H1 (cell line): ENCODE data around the gene ACAD9. TPM values are rescaled to one million over a fixed set of nuclear protein-coding genes. Genes with fewer than 3 reads are reported as not detected.

ENCODE experiments used
- CTCF ChIA-PET: fragments of 300-600 bp; sonication (Branson Sonifier 250); formaldehyde crosslinking; loops from one replicate; lab custom pipeline; 2021; ENCODE audit not compliant: partially characterized antibody; lab: Charles Lee
- POLR2A ChIA-PET: fragments of 300-600 bp; sonication (Branson Sonifier 250); formaldehyde crosslinking; loops from one replicate; lab custom pipeline; 2021; ENCODE audit warnings: inconsistent platforms; ENCODE audit not compliant: partially characterized antibody; lab: Charles Lee
- DNase-seq, 2 experiments: peaks; one replicate each; pipeline versions ENCODE4 v3.0.0 to v3.0.0-alpha.2; 2010 to 2022; ENCODE audit warnings: low spot score in 2 of 2, low read depth in 1 of 2, mixed read lengths in 1 of 2
- FAIRE-seq: peaks from 2 replicates; lab custom pipeline; 2011; peaks lifted over from hg19 to GRCh38; lab: Jason Lieb, UNC
- H2AFZ ChIP-seq: 2 replicates; pipeline ENCODE4 v1.8.1; 2012; ENCODE audit warnings: low read length, inconsistent platforms
- H2AK5ac ChIP-seq: 2 replicates; pipeline ENCODE4 v1.6.1; 2013; ENCODE audit warnings: low read depth, low read length
- H2BK120ac ChIP-seq: replicated peaks from 2 replicates; pipeline ENCODE3; 2013; ENCODE audit warnings: low read depth, low read length, inconsistent platforms
- H2BK12ac ChIP-seq: 2 replicates; pipeline ENCODE4 v1.6.1; 2013; ENCODE audit warnings: low read depth, low read length
- H2BK15ac ChIP-seq: 2 replicates; pipeline ENCODE4 v1.6.1; 2013; ENCODE audit warnings: low read length
- H2BK20ac ChIP-seq: 2 replicates; pipeline ENCODE4 v1.6.1; 2013; ENCODE audit warnings: low read length
- H2BK5ac ChIP-seq: 2 replicates; pipeline ENCODE4 v1.6.1; 2013; ENCODE audit warnings: low read depth, low read length
- H3K14ac ChIP-seq: 2 replicates; pipeline ENCODE4 v1.6.1; 2013; ENCODE audit warnings: inconsistent platforms; ENCODE audit not compliant: insufficient read length
- H3K18ac ChIP-seq: 2 replicates; pipeline ENCODE4 v1.6.1; 2013; ENCODE audit warnings: low read length; ENCODE audit errors: extremely low read depth
- H3K23ac ChIP-seq: 2 replicates; pipeline ENCODE4 v1.6.1; 2013; ENCODE audit warnings: inconsistent platforms; ENCODE audit not compliant: insufficient read length
- H3K23me2 ChIP-seq: 2 replicates; pipeline ENCODE4 v1.6.1; 2013; ENCODE audit warnings: low read depth, low read length
- H3K27ac ChIP-seq: 2 replicates; pipeline ENCODE4 v1.6.1; 2011; ENCODE audit warnings: low read depth, low read length, inconsistent platforms
- H3K27me3 ChIP-seq, 4 experiments: replicated peaks in 1 of 4; 1 replicate in 1 of 4; 2 replicates in 3 of 4; pipeline versions ENCODE4 v1.6.1 to v1.8.1; 2011 to 2013; ENCODE audit warnings: low read length in 3 of 4, mild to moderate bottlenecking in 3 of 4, inconsistent platforms in 2 of 4, mixed read lengths in 2 of 4, moderate library complexity in 1 of 4; ENCODE audit not compliant: control insufficient read depth in 3 of 4, insufficient read depth in 3 of 4; ENCODE audit errors: extremely low read depth in 1 of 4
- H3K36me3 ChIP-seq, 4 experiments: 2 replicates each; pipeline versions ENCODE4 v1.6.1 to v1.8.1; 2011 to 2013; ENCODE audit warnings: mild to moderate bottlenecking in 4 of 4, low read length in 3 of 4, moderate library complexity in 2 of 4, control low read depth in 1 of 4, inconsistent platforms in 1 of 4; ENCODE audit not compliant: insufficient read depth in 4 of 4, control insufficient read depth in 2 of 4
- H3K4ac ChIP-seq: replicated peaks from 2 replicates; pipeline ENCODE3; 2013; ENCODE audit warnings: low read length, low read depth, mixed read lengths, inconsistent platforms; ENCODE audit not compliant: insufficient read length
- H3K4me1 ChIP-seq, 4 experiments: replicated peaks in 1 of 4; 1 replicate in 1 of 4; 2 replicates in 3 of 4; pipeline versions ENCODE4 v1.6.1 to v1.8.1; 2011 to 2013; ENCODE audit warnings: low read length in 3 of 4, inconsistent platforms in 2 of 4, mixed read lengths in 1 of 4; ENCODE audit not compliant: insufficient read depth in 4 of 4, control insufficient read depth in 3 of 4
- H3K4me2 ChIP-seq, 2 experiments: 2 replicates each; pipeline versions ENCODE4 v1.6.1 to v1.8.1; 2011 to 2013; ENCODE audit warnings: low read depth in 2 of 2, low read length in 2 of 2, control low read depth in 1 of 2, inconsistent platforms in 1 of 2, mild to moderate bottlenecking in 1 of 2; ENCODE audit not compliant: insufficient read depth in 1 of 2
- H3K4me3 ChIP-seq, 4 experiments: fragments of 200-600, 300-600 bp in 1 of 4; sonication (generic), shearing (Covaris generic), sonication (Bioruptor Twin) in 1 of 4; 2 replicates each; pipeline versions ENCODE4 v1.5.1 to v1.8.1; 2011 to 2016; ENCODE audit warnings: low read length in 4 of 4, low read depth in 3 of 4, control low read depth in 2 of 4, inconsistent platforms in 2 of 4, mild to moderate bottlenecking in 2 of 4, mixed read lengths in 1 of 4, moderate library complexity in 1 of 4; ENCODE audit not compliant: insufficient read depth in 2 of 4; ENCODE audit errors: extremely low read depth in 1 of 4
- H3K56ac ChIP-seq: replicated peaks from 2 replicates; pipeline ENCODE3; 2013; ENCODE audit warnings: low read depth, mild to moderate bottlenecking, mixed read lengths, low read length, inconsistent platforms; ENCODE audit not compliant: insufficient read length
- H3K79me1 ChIP-seq: 2 replicates; pipeline ENCODE4 v1.6.1; 2013; ENCODE audit warnings: low read depth, low read length, control low read depth
- H3K79me2 ChIP-seq, 2 experiments: 2 replicates each; pipeline versions ENCODE4 v1.6.1 to v1.8.1; 2012 to 2013; ENCODE audit warnings: low read length in 2 of 2, mild to moderate bottlenecking in 2 of 2, inconsistent platforms in 1 of 2; ENCODE audit not compliant: insufficient read depth in 2 of 2, control insufficient read depth in 1 of 2
- H3K9ac ChIP-seq, 4 experiments: replicated peaks in 1 of 4; 1 replicate in 1 of 4; 2 replicates in 3 of 4; pipeline versions ENCODE4 v1.6.1 to v1.8.1; 2011 to 2013; ENCODE audit warnings: low read depth in 3 of 4, low read length in 3 of 4, control low read depth in 2 of 4, mild to moderate bottlenecking in 2 of 4, moderate library complexity in 2 of 4, inconsistent platforms in 1 of 4; ENCODE audit errors: extremely low read depth in 1 of 4
- H3K9me3 ChIP-seq, 2 experiments: 2 replicates each; pipeline versions ENCODE4 v1.6.1 to v1.8.1; 2012 to 2013; ENCODE audit warnings: mild to moderate bottlenecking in 2 of 2, moderate library complexity in 2 of 2, control low read depth in 1 of 2, inconsistent platforms in 1 of 2, low read depth in 1 of 2, low read length in 1 of 2, mixed read lengths in 1 of 2; ENCODE audit not compliant: insufficient read depth in 2 of 2
- H4K20me1 ChIP-seq, 2 experiments: replicated peaks in 1 of 2; 2 replicates each; pipeline versions ENCODE3 to v1.8.1; 2011 to 2013; ENCODE audit warnings: inconsistent platforms in 2 of 2, low read length in 2 of 2, mild to moderate bottlenecking in 1 of 2; ENCODE audit not compliant: insufficient read depth in 2 of 2, control insufficient read depth in 1 of 2
- H4K5ac ChIP-seq: 2 replicates; pipeline ENCODE4 v1.6.1; 2013; ENCODE audit warnings: low read length, low read depth, mixed read lengths, inconsistent platforms; ENCODE audit not compliant: insufficient read length
- H4K8ac ChIP-seq: 2 replicates; pipeline ENCODE4 v1.8.0; 2013; ENCODE audit warnings: mild to moderate bottlenecking, moderate library complexity, low read length, inconsistent platforms; ENCODE audit not compliant: insufficient read depth; ENCODE audit errors: extremely low read depth
- H4K91ac ChIP-seq: replicated peaks from 2 replicates; pipeline ENCODE3; 2013; ENCODE audit warnings: low read length, mixed read lengths, inconsistent platforms; ENCODE audit not compliant: insufficient read length
- CHD1 ChIP-seq: IDR thresholded peaks from 2 replicates; pipeline ENCODE4 v1.6.1; 2012; ENCODE audit warnings: low read depth, low read length, improper control_type of control experiment
- SP1 ChIP-seq: IDR thresholded peaks from 2 replicates; pipeline ENCODE4 v1.6.1; 2011; ENCODE audit warnings: low read depth, low read length
- WGBS, 2 experiments: shearing (Covaris generic) in 1 of 2; methylation state at CpG; one replicate each; pipeline versions ENCODE4 v1.1.6 to v1.1.7; 2013 to 2015; ENCODE audit warnings: low lambda C conversion rate in 2 of 2, mixed read lengths in 2 of 2, inconsistent platforms in 1 of 2, low coverage in 1 of 2, missing lambda C conversion rate in 1 of 2; ENCODE audit not compliant: insufficient replicate concordance in 2 of 2, insufficient coverage in 1 of 2, insufficient read length in 1 of 2; ENCODE audit errors: extremely low coverage in 1 of 2, missing lambda C conversion rate in 1 of 2; 5-methylcytosine and 5-hydroxymethylcytosine counted together
- polyA plus RNA-seq, 7 experiments: library from polyadenylated mRNA; depleted of rRNA in 3 of 7; stranded (reverse) in 5 of 7; unstranded in 2 of 7; fragments of >200 nt in 5 of 7; fragments of 200-250 nt in 2 of 7; gene quantifications; 1 replicate in 5 of 7; 2 replicates in 1 of 7; 4 replicates in 1 of 7; pipeline versions ENCODE4 v1.2.1 to v1.2.3, GENCODE V29; 2011 to 2013; ENCODE audit warnings: missing spikeins in 2 of 7, mixed read lengths in 2 of 7
- total RNA-seq: library from RNA; stranded (reverse); fragmentation: NEBNext Ultra II Directional; extraction: Animal tissue kit (Norgen Biotek cat#: 25700); gene quantifications from 2 replicates; pipeline ENCODE4 v1.2.1, GENCODE V29; 2021

Gene ACAD9
- total and polyA plus RNA-seq, 2 of the 8 experiments (the other 6 are each of a cell fraction or from before 2014, with no cell fraction given) = 27.5 to 28.9 TPM

- no peaks in the 10 kb centered on the region for H3K23me2 ChIP-seq
- no peaks in the 10 kb centered on the region for H3K79me2 ChIP-seq
- peaks cover 26 to 71% (median 45%) of the 10 kb centered on the region in 4 experiments; a peak in 7 of 8 replicates for H3K36me3 ChIP-seq
- no peak overlapping the region for H2AK5ac ChIP-seq
- H2AFZ ChIP-seq = no peak overlapping the region
- H3K27ac ChIP-seq = no peak overlapping the region
- H3K4me1 ChIP-seq = no peaks in the 10 kb centered on the region
- peaks cover 0 to 15% of the 10 kb centered on the region in 2 experiments for H4K20me1 ChIP-seq
- no peak overlapping the region for H2BK15ac ChIP-seq
- 90% methylated on average over 22 of the region's 25 CpGs; no CpG with 5 or more reads in 1 of the 2 experiments for WGBS, 2 experiments
- no peak overlapping the region for H3K14ac ChIP-seq
- FAIRE-seq = no peak
- H3K4me2 ChIP-seq = no peak overlapping the region
- no peak overlapping the region for H3K4ac ChIP-seq
- ChIA-PET POLR2A (interaction anchor here (1.7 kb wide), 1 partner anchor 27 kb away, joined by 7 read pairs; the partner anchor contains the start of gene ACAD9), CTCF (interaction anchor here (0.6 kb wide), 1 partner anchor 26 kb away, joined by 3 read pairs; no protein-coding TSS in a partner anchor)
- no peak overlapping the region for H4K8ac ChIP-seq
- no peak for DNase-seq
- no peak overlapping the region for H2BK5ac ChIP-seq
- no peaks in the 10 kb centered on the region for H3K9me3 ChIP-seq
- no peak overlapping the region for H3K9ac ChIP-seq
- H3K23ac ChIP-seq = no peak overlapping the region
- H3K18ac ChIP-seq = no peak overlapping the region
- no peak overlapping the region for H4K5ac ChIP-seq
- H3K56ac ChIP-seq = no peak overlapping the region
- H3K27me3 ChIP-seq = no peaks in the 10 kb centered on the region
- no peak overlapping the region for H2BK20ac ChIP-seq
- no peak overlapping the region for H4K91ac ChIP-seq
- H3K4me3 ChIP-seq = no peak overlapping the region
- H2BK12ac ChIP-seq = no peak overlapping the region
- H2BK120ac ChIP-seq = no peak overlapping the region
- no peaks in the 10 kb centered on the region; the same call in 1 of the 2 replicates for H3K79me1 ChIP-seq
- no peak for TF ChIP-seq SP1
- TF ChIP-seq CHD1 = no peak
Observed at GRCh38 chr3:128906031-128906803, 26.8 kb downstream of the ACAD9 start.
